ENCODE results near the gene HOXB3.

GRCh38 chr17:48575066-48575582 lies 14.9 kb downstream of the HOXB3 start:
- no peak for TF ChIP-seq CTCF (IDR thresholded peaks at IDR 0.05)
- TF ChIP-seq POLR2A (IDR thresholded peaks at IDR 0.05), result no peak
